Measurements from ENCODE around the gene JAKMIP2. TPM values are rescaled to one million over a fixed set of nuclear protein-coding genes. Genes with fewer than 3 reads are reported as not detected.

The JAKMIP2 gene
- polyA plus RNA-seq, 3 donors, result 4.5 to 5.0 (median 4.9) TPM

GRCh38 chr5:147701468-147701867 lies 81.1 kb downstream of the JAKMIP2 start:
- no peak for DNase-seq

- no peak for DNase-seq
Measured at GRCh38 chr5:147699496-147700088, 82.9 kb downstream of the JAKMIP2 start.

- DNase-seq, result no peak
Measured at GRCh38 chr5:147697380-147697779, 85.1 kb downstream of the JAKMIP2 start.

GRCh38 chr5:147694772-147695171 lies 87.8 kb downstream of the JAKMIP2 start:
- no peak for DNase-seq

DNA sequence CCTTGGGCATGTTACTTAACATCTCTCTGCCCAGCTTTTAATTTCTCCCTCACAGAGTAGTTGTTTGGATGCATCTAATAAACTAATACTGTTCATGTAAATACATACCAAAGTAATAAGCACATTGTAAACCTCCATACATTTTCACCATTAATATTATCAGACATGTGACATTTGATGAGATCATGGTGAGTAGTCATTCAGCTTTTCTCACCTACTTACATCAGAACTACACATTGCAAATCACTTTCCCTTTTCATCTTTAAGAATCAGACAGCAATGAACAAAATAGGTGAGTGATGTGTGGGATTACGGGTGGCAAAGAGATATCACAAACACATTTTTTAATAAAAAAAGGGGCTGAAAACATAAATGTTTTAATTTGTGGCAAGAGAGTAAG lies 89.3 kb downstream of the JAKMIP2 start:
- DNase-seq, result no peak

- peak; percentile 67 for DNase-seq
Measured at GRCh38 chr5:147691130-147691529, 91.4 kb downstream of the JAKMIP2 start.

GRCh38 chr5:147690595-147690994 lies 91.9 kb downstream of the JAKMIP2 start:
- DNase-seq, result no peak

- DNase-seq, result no peak
Measured at GRCh38 chr5:147689426-147689825, 93.1 kb downstream of the JAKMIP2 start.

- peak; percentile 44 for DNase-seq
Measured at GRCh38 chr5:147688656-147689356, 93.7 kb downstream of the JAKMIP2 start.

GRCh38 chr5:147687118-147687517 lies 95.4 kb downstream of the JAKMIP2 start:
- no peak for DNase-seq

DNA sequence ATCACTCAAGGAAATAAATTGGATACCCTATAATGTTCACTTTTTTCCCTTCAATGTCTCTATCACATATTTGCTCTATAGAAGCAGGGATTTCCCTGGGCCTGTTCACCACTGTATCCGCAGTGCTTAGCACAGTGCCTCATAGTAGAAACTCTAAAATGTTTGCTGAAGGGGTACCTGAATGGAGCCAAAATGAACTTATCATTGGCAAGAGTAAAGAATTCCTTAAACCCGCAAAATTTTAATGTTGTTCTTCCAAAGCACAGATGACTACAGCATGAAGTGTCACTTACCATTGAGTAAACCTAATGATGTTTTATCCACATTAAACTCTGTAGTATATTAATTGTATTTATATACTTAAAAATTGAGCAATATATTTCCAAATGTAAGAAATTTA lies 96.1 kb downstream of the JAKMIP2 start:
- no peak for DNase-seq

GRCh38 chr5:147685993-147686392 lies 96.5 kb downstream of the JAKMIP2 start:
- DNase-seq, result no peak

DNA sequence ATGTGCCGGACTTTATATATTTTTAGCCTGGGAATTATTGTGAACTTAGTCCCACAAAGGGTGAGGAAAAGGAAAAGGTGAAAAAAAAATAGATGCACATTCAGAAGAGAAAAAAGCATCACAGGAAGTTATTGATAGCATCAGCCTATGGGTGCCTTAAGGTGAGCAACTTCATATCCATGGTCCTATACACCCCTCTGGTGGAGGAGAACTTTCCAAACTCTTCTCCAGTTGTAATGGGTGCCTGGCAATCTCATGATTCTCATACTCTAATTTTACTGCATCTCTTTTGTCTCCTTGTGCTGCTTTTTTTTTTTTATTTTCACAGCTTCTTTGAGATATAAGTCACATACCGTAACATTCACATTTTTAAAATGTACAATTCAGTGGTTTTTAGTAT lies 107.4 kb downstream of the JAKMIP2 start:
- no peak for DNase-seq

DNA sequence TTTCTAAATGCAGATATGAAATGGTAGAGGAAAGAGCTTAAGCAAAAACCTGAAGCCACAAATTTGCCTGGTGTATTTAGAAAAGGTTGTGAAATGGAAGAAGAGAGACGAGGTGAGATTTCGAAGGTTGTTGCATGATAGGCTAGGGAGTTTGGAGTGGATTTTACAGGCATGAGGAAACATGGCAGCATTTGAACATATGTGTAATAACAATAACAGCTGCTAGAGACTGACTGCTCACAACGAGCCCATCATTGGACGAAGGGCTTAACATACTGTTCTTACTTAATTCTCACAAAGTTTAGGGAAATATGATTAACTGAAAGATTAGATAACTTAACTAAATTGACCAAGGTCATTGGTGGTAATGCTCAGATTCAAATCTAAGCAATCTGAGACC lies 108.1 kb downstream of the JAKMIP2 start:
- no peak for DNase-seq

DNA sequence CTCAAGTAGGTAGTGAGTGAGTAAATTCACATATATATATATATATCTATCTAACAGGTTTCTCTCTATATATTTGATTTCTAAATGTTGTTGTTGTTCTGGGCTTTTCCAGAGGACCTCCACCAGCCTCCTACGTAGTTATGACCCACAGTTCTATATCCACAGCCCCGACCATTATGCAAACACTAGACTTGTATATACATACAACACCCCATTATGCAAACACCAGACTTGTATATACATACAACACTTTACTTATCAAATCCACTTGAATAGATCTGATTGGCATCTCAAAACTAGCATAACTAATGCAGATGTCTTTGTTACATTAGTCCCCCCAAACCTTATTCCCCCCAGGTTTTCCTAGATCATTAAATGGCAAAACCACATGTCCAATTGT lies 108.7 kb downstream of the JAKMIP2 start:
- DNase-seq, result no peak

DNA sequence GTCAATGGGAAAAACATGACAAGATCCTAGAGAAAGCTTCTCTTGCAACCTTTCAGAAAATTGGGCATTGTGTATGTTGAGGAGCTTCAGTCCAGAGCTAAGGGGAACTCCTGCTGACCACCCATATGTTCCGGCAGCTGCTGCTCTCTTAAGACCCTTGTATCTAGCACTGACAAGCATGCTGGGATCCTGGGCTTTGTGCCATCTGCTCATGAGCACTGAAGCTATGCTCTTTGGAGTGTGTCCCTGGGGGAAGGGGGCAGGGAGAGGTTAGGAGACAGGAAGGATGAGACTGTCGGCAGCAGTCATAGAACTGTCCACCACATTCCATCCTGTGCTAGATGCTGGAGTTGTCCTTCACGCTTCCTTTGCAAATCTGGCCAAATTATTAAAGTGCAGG lies 109.3 kb downstream of the JAKMIP2 start:
- DNase-seq, result no peak

- no peak for DNase-seq
Measured at GRCh38 chr5:147671365-147671764, 111.2 kb downstream of the JAKMIP2 start.

DNA sequence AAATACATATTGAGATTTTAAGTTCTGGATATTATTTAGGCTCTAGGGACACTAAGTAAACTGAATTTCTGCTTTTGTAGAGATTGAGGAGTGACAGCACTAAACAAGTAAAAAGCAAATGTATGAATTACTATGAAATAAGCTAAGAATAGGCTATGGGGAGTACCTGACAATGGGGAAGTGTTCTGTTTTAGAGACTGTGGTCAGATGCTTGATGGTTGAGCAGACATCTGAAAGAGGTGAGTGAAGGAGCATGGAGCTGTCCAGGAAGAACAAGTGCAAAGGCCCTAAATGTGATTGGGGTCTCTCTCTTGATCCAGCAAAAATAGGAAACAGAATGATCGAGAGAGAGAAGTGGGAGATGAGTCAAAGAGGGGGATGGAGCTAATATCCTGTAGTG lies 111.7 kb downstream of the JAKMIP2 start:
- no peak for DNase-seq

DNA sequence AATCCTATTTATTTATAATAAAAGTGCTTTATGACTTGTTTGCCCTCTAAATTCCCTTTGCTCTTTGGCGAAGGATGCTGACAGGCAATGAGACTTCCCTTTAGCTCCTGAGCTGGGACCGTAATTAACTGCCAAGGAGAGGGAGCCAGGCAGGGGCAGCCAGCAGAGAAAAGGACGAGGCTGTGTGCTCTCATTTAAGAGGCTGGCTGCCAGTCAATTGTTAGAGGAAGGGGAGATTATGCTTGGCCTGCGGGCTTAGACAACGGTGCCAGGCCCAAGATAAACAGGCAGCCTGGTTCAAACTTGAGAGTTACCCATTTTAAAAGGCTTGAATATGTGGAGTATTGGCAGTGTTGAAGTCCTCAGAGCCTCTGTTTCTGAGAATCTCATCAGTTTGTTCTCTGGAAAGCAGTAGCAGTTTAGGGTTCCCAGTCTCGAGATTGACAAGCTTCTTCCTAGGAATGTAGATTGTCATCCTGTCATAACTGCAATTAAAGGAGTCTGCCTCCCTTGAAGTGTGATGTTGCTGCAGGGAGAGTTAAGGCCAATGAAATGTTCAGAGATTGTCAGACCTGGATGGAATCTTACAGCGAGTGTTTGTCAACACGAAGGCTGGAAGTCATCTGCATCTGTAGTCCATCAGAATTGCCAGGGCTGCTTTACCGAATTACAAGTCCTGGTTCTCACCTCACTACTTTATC lies 113.2 kb downstream of the JAKMIP2 start:
- DNase-seq, result no peak

DNA sequence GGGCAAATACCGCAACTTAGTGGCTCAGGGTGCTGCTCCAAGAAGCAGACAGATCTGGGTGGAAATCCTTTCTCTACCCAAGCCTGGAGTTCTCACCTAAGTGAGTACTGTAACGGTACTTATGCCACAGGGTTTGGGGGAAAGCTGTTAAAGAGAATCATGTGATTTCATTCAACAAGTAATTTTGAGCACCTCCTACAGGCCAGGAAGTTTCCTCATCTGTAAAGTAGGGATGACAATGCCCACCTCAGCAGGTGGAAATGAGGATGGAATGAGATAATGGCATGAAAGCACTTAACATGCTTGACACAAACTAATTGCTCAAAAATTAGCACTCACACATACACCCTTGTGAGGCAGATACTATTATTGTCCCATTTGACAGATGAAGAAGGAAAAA lies 114.1 kb downstream of the JAKMIP2 start:
- no peak for DNase-seq

DNA sequence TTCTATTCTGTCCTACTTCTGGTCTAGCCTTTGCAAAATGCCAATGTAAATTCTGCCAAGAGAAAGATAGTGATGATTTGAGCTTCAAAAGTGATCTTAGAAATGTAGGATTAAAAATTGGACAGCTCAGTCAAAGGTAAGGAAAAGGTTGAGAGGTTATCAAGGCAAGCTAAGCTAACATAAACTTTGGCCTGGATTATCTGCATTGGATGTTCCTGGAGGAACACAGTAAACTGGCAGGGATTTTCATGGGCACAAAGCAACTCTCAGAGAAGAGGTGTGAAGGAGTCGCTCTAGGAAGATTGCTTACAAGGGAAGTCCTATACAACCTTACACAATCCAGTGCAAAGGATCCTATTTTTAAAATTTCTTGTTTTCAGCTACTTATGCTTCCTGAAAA lies 115.2 kb downstream of the JAKMIP2 start:
- no peak for DNase-seq

- DNase-seq, result no peak
Measured at GRCh38 chr5:147666419-147666818, 116.1 kb downstream of the JAKMIP2 start.

DNA sequence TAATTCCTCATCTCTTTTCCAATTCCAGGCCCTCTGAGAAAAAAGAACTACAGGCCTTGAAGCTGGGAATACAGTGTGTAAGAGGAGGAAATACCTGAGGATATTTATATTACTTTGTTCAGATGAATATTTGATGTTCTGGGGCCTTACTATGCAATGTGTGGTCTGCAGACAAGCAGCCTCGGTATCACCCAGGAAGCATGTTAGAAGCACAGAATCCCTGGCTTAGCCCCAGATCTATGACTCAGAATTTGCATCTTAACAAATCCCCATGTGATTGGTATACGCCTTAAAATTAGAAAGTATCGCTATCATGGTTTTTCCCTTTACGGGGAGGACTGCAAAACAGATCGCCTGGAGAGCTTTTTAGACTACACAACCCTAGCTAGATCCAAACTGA lies 121.0 kb downstream of the JAKMIP2 start:
- no peak for DNase-seq

Data from renal pelvis (tissue), 4 donors.